IPS-18a (cell line): ENCODE results near the gene AOC1.

Source experiments
- H3K27ac ChIP-seq: one replicate; pipeline ENCODE4 v1.5.1; 2013; ENCODE audit warnings: low read length
- H3K27me3 ChIP-seq: one replicate; pipeline ENCODE4 v1.6.1; 2013; ENCODE audit warnings: mild to moderate bottlenecking, low read length; ENCODE audit not compliant: control insufficient read depth, insufficient read depth
- H3K36me3 ChIP-seq: one replicate; pipeline ENCODE4 v1.6.1; 2013; ENCODE audit warnings: low read depth, low read length; ENCODE audit not compliant: control insufficient read depth
- H3K4me1 ChIP-seq: one replicate; pipeline ENCODE4 v1.6.1; 2013; ENCODE audit warnings: low read depth, low read length; ENCODE audit not compliant: control insufficient read depth
- H3K4me3 ChIP-seq: one replicate; pipeline ENCODE4 v1.5.1; 2013; ENCODE audit warnings: low read length
- H3K9ac ChIP-seq: one replicate; pipeline ENCODE4 v1.6.1; 2013; ENCODE audit warnings: mild to moderate bottlenecking, low read length, moderate library complexity
- H3K9me3 ChIP-seq: one replicate; pipeline ENCODE4 v1.6.1; 2013; ENCODE audit warnings: low read depth, low read length; ENCODE audit not compliant: control insufficient read depth

The AOC1 gene

DNA sequence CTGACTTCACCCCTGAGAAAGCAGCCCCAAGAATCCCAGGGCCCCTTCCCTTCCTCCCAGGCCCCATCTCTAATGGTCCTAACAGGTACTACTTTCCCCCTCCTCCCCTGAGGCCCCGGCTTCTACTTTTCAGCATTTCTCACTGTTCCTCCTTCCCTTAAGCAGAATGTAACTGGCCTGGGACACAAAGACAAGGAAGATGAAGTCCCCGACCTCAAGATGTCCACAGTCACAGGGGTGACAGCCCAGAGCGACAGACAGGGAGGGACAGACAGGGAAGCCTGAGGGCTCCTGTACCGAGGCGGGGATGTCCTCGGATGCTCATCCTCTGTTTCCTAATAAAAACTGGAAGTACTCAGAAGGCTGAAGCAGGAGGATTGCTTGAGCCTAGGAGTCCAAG, 11.6 kb downstream of the AOC1 start:
- Histone ChIP-seq H3K36me3 (no peaks in the 10 kb centered on the region), H3K27me3 (no peaks in the 10 kb centered on the region), H3K9ac (no peak overlapping the region)

DNA sequence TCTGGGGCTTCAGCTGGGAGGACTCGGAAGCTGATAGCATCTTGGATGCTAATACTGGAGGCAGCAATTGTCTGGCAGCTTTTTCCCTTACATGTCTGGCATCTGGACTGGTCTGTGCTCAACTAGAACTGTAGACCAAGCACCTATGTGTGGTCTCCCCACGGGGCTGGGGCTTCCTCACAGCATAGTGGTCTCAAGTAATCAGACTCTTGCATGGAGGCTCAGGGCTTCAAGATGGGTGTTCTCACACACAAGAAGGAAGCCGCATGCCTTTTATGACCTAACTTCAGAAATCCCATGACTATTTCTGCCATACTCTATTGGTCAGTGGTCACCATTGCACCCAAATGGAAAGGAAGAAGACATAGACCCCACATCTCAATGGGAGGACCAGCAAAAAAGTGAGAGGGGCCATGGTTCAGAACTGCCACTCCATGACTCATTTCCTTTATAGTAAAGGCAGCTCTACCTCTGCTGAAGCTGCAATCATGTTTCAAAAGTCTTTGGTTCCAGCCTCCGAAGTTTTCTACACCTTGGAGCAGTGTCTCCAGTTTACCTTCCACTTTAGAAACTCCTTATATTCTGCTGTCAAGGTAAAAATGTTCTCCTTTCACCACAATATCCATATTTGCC, 14.7 kb downstream of the AOC1 start:
- Histone ChIP-seq H3K9me3 (no peaks in the 10 kb centered on the region), H3K4me1 (no peaks in the 10 kb centered on the region), H3K4me3 (no peak overlapping the region), H3K36me3 (no peaks in the 10 kb centered on the region), H3K27me3 (no peaks in the 10 kb centered on the region), H3K9ac (no peak overlapping the region), H3K27ac (no peak overlapping the region)

More for the DNA sequence above, 11.6 kb downstream of the AOC1 start:
- H3K4me3 ChIP-seq, result no peak overlapping the region
- no peak overlapping the region for H3K27ac ChIP-seq
- H3K9me3 ChIP-seq, result no peaks in the 10 kb centered on the region
- no peaks in the 10 kb centered on the region for H3K4me1 ChIP-seq

DNA sequence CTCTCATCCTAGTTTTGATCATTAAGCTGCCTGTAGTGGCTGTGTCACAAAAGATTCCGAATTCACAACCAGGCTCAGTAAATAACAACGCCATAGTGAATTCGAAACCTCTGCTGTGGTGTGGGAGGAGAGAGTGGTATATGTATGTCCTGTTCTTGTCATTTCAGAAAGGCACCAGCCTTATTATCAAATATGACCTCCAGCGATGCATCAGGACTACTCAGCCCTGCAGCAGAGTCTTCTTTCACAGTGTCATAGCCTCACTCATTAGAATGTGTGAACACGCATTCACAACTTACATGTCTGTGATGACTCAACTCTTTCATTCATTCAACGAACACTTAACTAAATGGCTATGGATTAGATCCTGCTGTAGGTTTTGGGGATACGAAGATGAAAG, 15.3 kb downstream of the AOC1 start:
- Histone ChIP-seq H3K9me3 (no peaks in the 10 kb centered on the region), H3K4me1 (no peaks in the 10 kb centered on the region), H3K4me3 (no peak overlapping the region), H3K27me3 (no peaks in the 10 kb centered on the region), H3K27ac (no peak overlapping the region), H3K9ac (no peak overlapping the region), H3K36me3 (no peaks in the 10 kb centered on the region)

DNA sequence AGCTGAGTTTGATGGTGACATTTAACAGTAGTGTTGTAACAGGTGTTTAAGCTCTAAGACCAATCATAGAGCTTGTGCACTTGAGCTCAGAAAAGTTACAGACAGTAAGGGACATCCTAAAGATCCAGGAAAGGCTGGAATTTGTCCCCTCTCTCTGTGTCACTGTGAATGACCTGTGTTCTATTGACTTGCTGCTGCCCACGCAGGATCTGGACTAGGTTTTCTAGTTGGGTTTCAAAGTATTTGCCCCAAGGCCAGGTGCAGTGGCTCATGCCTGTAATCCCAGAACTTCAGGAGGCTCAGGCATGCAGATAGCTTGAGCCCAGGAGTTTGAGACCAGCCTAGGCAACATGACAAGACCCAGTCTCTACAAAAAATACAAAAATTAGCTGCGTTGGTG, 17.1 kb downstream of the AOC1 start:
- Histone ChIP-seq H3K4me3 (no peak overlapping the region), H3K4me1 (no peaks in the 10 kb centered on the region), H3K27me3 (no peaks in the 10 kb centered on the region), H3K9me3 (no peaks in the 10 kb centered on the region), H3K27ac (no peak overlapping the region), H3K9ac (no peak overlapping the region), H3K36me3 (no peaks in the 10 kb centered on the region)

DNA sequence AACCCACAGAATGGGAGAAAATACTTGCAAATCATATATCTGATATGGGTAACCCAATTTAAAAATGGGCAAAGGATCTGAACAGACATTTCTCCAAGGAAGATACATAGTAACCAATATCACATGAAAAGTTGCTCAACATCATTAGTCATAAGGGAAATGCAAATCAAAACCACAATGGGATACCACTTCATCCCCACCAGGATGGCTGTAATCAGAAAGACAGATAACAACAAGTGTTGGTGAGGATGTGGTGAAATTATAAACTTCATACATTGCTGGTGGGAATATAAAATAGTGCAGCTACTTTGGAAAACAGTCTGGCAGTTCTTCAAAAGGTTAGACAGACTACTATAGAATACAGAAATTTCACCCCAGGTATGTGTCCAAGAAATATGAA, 19.3 kb downstream of the AOC1 start:
- Histone ChIP-seq H3K27me3 (no peaks in the 10 kb centered on the region), H3K4me3 (no peak overlapping the region), H3K9me3 (no peaks in the 10 kb centered on the region), H3K36me3 (no peaks in the 10 kb centered on the region), H3K9ac (no peak overlapping the region), H3K4me1 (no peaks in the 10 kb centered on the region), H3K27ac (no peak overlapping the region)

DNA sequence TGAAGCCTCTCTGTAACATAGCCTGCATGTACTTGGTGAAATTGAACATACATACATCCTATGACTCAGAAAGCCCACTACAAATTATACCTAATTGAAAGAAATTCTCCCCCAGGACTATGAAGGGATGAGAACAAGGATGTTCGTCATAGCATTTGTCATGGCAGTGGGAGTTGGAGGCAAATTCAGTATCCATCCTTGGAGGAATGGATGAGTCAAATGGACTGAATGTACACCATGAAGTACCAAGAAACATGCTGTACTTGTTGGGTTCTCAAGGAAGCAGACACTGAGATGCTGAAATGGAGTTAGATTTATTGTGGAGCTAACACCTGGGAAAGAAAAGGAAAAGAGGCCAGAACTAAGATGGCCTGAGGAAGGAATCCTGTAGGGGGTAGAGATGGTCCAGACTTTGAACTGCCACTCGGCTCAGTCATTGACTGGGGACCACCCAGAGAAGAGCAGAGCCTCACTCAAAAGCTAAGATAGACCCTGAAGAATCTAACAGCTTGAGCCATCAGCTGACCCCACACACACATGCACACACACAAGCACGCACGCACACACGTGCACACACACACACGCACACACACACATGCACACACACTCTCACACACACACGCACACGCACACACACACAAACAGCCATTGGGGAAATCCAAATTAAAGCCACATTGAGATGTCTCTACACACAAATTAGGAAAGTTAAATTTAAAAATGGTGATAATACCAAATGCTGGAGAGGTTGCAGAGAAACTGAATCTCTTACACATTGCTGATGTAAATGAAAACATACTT, 22.3 kb downstream of the AOC1 start:
- H3K36me3 ChIP-seq, result no peaks in the 10 kb centered on the region
- no peak overlapping the region for H3K27ac ChIP-seq
- H3K4me3 ChIP-seq, result no peak overlapping the region
- no peaks in the 10 kb centered on the region for H3K27me3 ChIP-seq
- H3K9ac ChIP-seq, result no peak overlapping the region
- peaks cover 5% of the 10 kb centered on the region for H3K4me1 ChIP-seq
- H3K9me3 ChIP-seq, result no peaks in the 10 kb centered on the region

DNA sequence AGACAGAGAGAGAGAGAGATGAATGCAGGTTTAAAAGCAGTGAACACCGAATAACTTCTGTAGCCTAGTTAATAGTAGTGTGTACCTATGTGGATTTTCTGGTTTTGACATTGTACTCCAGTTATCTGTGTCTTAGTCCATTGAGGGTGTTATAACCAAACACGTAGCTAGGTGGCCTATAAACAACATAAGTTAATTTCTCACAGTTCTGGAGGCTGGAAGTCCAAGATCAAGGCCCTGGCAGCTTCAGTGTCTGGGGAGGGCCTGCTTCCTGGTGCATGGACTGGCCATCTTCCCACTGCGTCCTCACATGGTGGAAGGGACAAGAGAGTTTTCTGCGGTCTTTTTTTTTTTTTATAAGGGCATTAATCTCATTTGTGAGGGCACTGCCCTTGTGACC, 23.5 kb downstream of the AOC1 start:
- Histone ChIP-seq H3K27me3 (no peaks in the 10 kb centered on the region), H3K36me3 (no peaks in the 10 kb centered on the region), H3K9me3 (no peaks in the 10 kb centered on the region), H3K9ac (no peak overlapping the region), H3K27ac (no peak overlapping the region), H3K4me1 (peaks cover 5% of the 10 kb centered on the region), H3K4me3 (no peak overlapping the region)

DNA sequence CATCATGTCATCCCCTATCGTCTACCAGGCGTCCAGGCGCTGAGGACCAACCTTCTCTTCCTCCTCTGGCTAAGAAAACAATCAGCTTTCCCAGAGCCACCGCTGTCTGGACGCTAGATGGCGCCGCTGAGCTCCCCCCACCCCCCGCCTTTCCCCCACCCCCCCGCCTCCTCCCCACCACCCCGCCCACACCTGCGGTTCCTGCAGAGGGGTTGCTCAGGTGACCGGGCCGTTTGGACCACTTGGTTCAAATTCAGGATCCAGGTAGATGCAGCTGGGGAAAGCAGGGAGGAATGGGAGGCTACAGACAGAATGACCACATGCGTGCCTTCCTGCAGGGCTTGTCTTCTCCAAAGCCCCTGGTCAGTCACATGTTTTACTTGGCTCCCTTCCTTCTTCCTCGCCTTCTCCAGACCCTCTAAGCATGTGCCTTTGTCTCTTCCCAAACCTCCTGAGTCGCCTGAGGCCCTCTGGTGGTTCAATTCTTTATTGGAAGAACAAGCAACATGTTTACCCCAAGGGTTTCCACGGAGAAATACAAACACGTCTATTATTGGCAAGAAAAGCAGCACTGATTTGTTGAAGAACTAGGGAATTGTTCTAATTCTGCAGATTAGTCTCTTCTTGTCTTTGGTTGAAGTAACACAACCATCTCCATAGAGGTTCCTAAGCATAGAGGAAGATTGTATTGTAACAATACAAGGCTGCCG, 24.7 kb downstream of the AOC1 start:
- Histone ChIP-seq H3K4me3 (peak overlapping the region; percentile 31), H3K27me3 (no peaks in the 10 kb centered on the region), H3K36me3 (no peaks in the 10 kb centered on the region), H3K27ac (peak overlapping the region; percentile 59), H3K4me1 (peaks cover 5% of the 10 kb centered on the region), H3K9me3 (no peaks in the 10 kb centered on the region), H3K9ac (peak overlapping the region; percentile 50)

DNA sequence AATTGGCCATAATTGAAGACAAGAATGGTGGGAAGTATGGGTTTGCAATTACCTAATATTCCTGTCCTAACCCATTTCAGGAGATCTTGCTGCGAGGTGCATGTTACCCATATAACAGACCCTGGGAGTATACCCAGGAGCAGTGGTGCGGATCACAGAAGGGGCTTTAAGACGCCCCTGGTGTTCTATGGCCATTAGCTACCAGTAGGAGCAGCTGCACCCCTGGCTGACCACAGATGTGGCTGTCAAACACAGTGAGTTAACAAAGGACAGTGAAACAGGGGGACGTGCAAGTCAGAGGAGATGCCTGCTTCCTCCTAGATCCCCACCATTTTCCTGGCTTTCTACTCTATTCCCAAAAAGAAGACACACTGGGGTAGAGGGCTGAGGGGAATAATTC, 25.2 kb downstream of the AOC1 start:
- Histone ChIP-seq H3K9me3 (no peaks in the 10 kb centered on the region), H3K36me3 (no peaks in the 10 kb centered on the region), H3K9ac (peak overlapping the region; percentile 50), H3K27me3 (no peaks in the 10 kb centered on the region), H3K4me1 (peaks cover 5% of the 10 kb centered on the region), H3K27ac (peak overlapping the region; percentile 59), H3K4me3 (peak overlapping the region; percentile 31)

DNA sequence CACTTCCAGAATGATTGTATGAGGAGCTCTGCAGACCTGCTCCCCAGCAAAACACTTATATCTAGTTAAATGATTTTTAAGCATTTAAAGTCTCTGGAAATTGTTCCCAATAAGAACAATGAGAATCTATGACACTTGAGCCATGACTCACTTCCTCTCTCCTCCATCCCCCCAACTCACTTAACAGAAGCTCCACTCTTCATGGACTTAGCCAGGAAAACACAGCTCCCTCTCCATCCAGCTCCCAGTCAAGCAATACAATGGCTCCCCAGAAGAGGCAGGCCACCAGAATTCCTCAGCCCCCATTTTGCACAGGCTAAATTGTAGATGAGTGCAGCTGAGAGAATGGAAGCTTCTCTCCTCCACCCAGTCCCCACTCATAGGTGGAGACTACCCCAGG, 27.0 kb downstream of the AOC1 start:
- Histone ChIP-seq H3K27ac (no peak overlapping the region), H3K4me1 (peaks cover 5% of the 10 kb centered on the region), H3K9ac (no peak overlapping the region), H3K27me3 (no peaks in the 10 kb centered on the region), H3K36me3 (no peaks in the 10 kb centered on the region), H3K4me3 (no peak overlapping the region), H3K9me3 (no peaks in the 10 kb centered on the region)

DNA sequence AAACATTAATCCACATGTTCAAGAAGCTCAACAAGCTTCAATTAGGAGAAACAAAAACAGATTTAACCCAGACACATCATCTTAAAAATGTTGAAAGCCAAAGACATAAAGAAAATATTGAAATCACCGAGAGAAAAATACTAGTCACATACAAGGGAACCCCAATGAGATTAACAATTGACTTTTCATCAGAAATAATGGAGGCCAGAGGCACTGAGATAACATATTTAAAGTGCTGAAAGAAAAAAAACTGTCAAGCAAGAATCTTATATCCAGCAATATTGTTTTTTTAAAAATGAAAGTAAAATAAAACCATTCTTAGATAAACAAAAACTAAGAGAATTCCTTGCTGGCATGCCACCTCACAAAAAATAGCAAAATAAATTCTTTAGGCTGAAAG, 28.9 kb downstream of the AOC1 start:
- Histone ChIP-seq H3K36me3 (no peaks in the 10 kb centered on the region), H3K9me3 (no peaks in the 10 kb centered on the region), H3K9ac (no peak overlapping the region), H3K4me3 (no peak overlapping the region), H3K27ac (no peak overlapping the region), H3K27me3 (no peaks in the 10 kb centered on the region), H3K4me1 (peaks cover 5% of the 10 kb centered on the region)
